Measurements from ENCODE around the gene SPEF2.

DNA sequence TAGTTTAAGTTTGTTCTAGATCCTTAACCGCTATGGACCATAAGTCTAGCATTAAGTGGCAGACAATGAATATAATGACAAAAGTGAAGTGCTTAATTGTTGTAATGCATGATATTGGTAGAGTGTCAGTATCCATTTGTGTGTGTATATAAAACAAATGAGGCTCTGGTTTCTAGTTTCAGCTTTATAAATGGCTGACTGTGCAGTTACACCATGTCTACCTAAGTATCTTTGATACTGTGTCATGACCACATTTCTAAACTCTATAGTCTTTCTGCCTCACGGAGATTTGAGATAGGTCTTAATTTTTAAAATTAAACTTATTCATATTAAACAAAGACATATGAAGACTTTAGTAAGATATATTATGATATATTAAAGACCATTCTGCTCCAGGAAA is 92.0 kb downstream of the SPEF2 start:
- TF ChIP-seq ARNTL (CRISPR knock-in tag; IDR thresholded peaks at IDR 0.05; ENCODE audit: borderline replicate concordance, low read depth) (no peak), PPARA (CRISPR knock-in tag; IDR thresholded peaks at IDR 0.05; ENCODE audit: borderline replicate concordance) (no peak), ZFP30 (CRISPR knock-in tag; IDR thresholded peaks at IDR 0.05) (no peak), ISL1 (CRISPR knock-in tag; IDR thresholded peaks at IDR 0.05) (no peak), ZNF565 (CRISPR knock-in tag; conservative IDR thresholded peaks at IDR 0.05; ENCODE audit: low read depth) (no peak), TOX (CRISPR knock-in tag; IDR thresholded peaks at IDR 0.05; ENCODE audit: borderline replicate concordance) (no peak), ZFP3 (CRISPR knock-in tag; IDR thresholded peaks at IDR 0.05) (no peak), ZNF8 (CRISPR knock-in tag; IDR thresholded peaks at IDR 0.05) (no peak), CSDC2 (CRISPR knock-in tag; IDR thresholded peaks at IDR 0.05) (no peak), ESRRG (CRISPR knock-in tag; IDR thresholded peaks at IDR 0.05) (no peak), RARB (CRISPR knock-in tag; IDR thresholded peaks at IDR 0.05) (no peak)
- TF ChIP-seq, protein P1, sequence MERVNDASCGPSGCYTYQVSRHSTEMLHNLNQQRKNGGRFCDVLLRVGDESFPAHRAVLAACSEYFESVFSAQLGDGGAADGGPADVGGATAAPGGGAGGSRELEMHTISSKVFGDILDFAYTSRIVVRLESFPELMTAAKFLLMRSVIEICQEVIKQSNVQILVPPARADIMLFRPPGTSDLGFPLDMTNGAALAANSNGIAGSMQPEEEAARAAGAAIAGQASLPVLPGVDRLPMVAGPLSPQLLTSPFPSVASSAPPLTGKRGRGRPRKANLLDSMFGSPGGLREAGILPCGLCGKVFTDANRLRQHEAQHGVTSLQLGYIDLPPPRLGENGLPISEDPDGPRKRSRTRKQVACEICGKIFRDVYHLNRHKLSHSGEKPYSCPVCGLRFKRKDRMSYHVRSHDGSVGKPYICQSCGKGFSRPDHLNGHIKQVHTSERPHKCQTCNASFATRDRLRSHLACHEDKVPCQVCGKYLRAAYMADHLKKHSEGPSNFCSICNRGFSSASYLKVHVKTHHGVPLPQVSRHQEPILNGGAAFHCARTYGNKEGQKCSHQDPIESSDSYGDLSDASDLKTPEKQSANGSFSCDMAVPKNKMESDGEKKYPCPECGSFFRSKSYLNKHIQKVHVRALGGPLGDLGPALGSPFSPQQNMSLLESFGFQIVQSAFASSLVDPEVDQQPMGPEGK (CRISPR knock-in tag; IDR thresholded peaks at IDR 0.05; ENCODE audit: borderline replicate concordance), result no peak
- TF ChIP-seq, protein P2, sequence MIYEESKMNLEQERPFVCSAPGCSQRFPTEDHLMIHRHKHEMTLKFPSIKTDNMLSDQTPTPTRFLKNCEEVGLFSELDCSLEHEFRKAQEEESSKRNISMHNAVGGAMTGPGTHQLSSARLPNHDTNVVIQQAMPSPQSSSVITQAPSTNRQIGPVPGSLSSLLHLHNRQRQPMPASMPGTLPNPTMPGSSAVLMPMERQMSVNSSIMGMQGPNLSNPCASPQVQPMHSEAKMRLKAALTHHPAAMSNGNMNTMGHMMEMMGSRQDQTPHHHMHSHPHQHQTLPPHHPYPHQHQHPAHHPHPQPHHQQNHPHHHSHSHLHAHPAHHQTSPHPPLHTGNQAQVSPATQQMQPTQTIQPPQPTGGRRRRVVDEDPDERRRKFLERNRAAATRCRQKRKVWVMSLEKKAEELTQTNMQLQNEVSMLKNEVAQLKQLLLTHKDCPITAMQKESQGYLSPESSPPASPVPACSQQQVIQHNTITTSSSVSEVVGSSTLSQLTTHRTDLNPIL (CRISPR knock-in tag; IDR thresholded peaks at IDR 0.05; ENCODE audit: low read depth), result no peak
- TF ChIP-seq, protein P3, sequence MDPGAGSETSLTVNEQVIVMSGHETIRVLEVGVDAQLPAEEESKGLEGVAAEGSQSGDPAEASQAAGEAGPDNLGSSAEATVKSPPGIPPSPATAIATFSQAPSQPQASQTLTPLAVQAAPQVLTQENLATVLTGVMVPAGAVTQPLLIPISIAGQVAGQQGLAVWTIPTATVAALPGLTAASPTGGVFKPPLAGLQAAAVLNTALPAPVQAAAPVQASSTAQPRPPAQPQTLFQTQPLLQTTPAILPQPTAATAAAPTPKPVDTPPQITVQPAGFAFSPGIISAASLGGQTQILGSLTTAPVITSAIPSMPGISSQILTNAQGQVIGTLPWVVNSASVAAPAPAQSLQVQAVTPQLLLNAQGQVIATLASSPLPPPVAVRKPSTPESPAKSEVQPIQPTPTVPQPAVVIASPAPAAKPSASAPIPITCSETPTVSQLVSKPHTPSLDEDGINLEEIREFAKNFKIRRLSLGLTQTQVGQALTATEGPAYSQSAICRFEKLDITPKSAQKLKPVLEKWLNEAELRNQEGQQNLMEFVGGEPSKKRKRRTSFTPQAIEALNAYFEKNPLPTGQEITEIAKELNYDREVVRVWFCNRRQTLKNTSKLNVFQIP (CRISPR knock-in tag; IDR thresholded peaks at IDR 0.05; ENCODE audit: borderline replicate concordance, low read depth), result no peak
